Myocyte (in vitro differentiated cells): ENCODE measurements around the gene CDC42EP1. TPM values are rescaled to one million over a fixed set of nuclear protein-coding genes. Genes with fewer than 3 reads are reported as not detected.
"Not testable (repeated sequence)": the region's sequence is repeated elsewhere in the genome, so short reads cannot be mapped to it uniquely, and the experiment has no call there.

Experiments used
- DNase-seq: peaks from one replicate; pipeline ENCODE4 v3.0.0-alpha.2; 2012; ENCODE audit warnings: low read depth
- polyA plus RNA-seq: library from polyadenylated mRNA; unstranded; fragments of >200 nt; gene quantifications from one replicate; pipeline ENCODE4 v1.2.1, GENCODE V29; 2012; ENCODE audit warnings: missing spikeins
- total RNA-seq: library from RNA; depleted of rRNA; stranded (reverse); fragments of >200 nt; gene quantifications from 2 replicates; pipeline ENCODE4 v1.2.3, GENCODE V29; 2014

The CDC42EP1 gene
- 76.4 and 76.6 TPM in 2 replicates for total RNA-seq
- polyA plus RNA-seq: 168 TPM

- peak; percentile 74 for DNase-seq
Observed at GRCh38 chr22:37559901-37560607, at the start of gene CDC42EP1. TSS of gene CDC42EP1 (plus strand) at chr22:37560480. CDS start at chr22:37566350, 5,870 bp downstream.

GRCh38 chr22:37511395-37512104 lies 48.7 kb upstream of the CDC42EP1 start:
- no peak for DNase-seq

GRCh38 chr22:37514526-37515051 lies 45.7 kb upstream of the CDC42EP1 start:
- no peak for DNase-seq

GRCh38 chr22:37515901-37516300 lies 44.4 kb upstream of the CDC42EP1 start:
- no peak for DNase-seq

- no peak for DNase-seq
Observed at GRCh38 chr22:37516456-37516855, 43.8 kb upstream of the CDC42EP1 start.

GRCh38 chr22:37517826-37518450 lies 42.3 kb upstream of the CDC42EP1 start:
- no peak for DNase-seq

- no peak for DNase-seq
Observed at GRCh38 chr22:37518509-37519267, 41.6 kb upstream of the CDC42EP1 start.

GRCh38 chr22:37519268-37520195 lies 40.7 kb upstream of the CDC42EP1 start, which contains the start of gene CARD10:
TSS of gene CARD10 (minus strand) at chr22:37519415. CDS start at chr22:37519200, 215 bp downstream.
- no peak for DNase-seq

- DNase-seq: no peak
Observed at GRCh38 chr22:37520776-37521191, 39.5 kb upstream of the CDC42EP1 start.

GRCh38 chr22:37521236-37521739 lies 39.0 kb upstream of the CDC42EP1 start:
- no peak for DNase-seq

- no peak for DNase-seq
Observed at GRCh38 chr22:37522482-37522881, 37.8 kb upstream of the CDC42EP1 start.

GRCh38 chr22:37525073-37525745 lies 35.1 kb upstream of the CDC42EP1 start:
- peak; percentile 80 for DNase-seq

GRCh38 chr22:37525746-37526350 lies 34.4 kb upstream of the CDC42EP1 start:
- no peak for DNase-seq

GRCh38 chr22:37526376-37526775 lies 33.9 kb upstream of the CDC42EP1 start:
- peak; percentile 82 for DNase-seq

GRCh38 chr22:37527081-37527752 lies 33.1 kb upstream of the CDC42EP1 start:
- DNase-seq: not testable (repeated sequence)

- not testable (repeated sequence) for DNase-seq
Observed at GRCh38 chr22:37527952-37528351, 32.3 kb upstream of the CDC42EP1 start.

- DNase-seq: peak; percentile 54
Observed at GRCh38 chr22:37529652-37530345, 30.5 kb upstream of the CDC42EP1 start.
